ENCODE results near the gene RNLS. TPM values are rescaled to one million over a fixed set of nuclear protein-coding genes. Genes with fewer than 3 reads are reported as not detected.

Gene RNLS
- total RNA-seq, 2 experiments from 2014 or later: 0.95 to 2.7 TPM

DNA sequence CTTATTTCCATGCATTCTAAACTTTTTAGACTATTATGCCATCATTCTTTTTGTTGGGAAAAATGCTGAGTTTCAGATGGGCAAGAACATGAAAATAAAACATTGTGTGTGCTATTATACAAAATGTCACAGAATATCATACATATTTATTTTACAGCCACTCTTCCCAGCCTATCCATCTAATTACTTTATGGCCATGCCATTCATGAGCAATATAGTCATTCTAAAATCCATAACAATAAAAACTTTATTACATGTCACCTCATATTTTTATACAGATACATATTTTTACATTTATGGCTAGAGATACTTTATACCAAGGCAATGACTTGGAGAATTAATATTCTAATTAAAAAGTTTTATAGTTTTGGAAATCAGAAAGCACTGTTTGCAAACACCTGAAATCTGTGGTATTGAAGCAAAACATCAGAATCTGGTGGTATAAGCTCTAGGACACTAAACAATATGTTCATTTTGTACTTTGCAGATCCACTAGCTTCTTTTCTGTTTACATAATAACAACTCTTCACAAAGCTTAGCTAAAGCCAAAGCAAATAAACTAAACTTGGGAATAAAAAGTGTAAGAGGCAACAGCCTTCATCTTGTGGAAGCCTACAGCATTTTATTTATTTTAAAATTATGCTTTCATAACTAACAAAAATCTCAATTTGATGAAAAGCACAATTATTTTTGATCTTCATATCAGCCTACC lies 210.1 kb downstream of the RNLS start:
- DNase-seq (no peak), ATAC-seq (ENCODE audit: poor library complexity) (no peak)
- no peak overlapping the region for H3K4me3 ChIP-seq (ENCODE audit: low read length)
- H3K4me1 Mint-ChIP-seq (ENCODE audit: low read depth): peaks cover 13% of the 10 kb centered on the region
- no peaks in the 10 kb centered on the region for H3K27me3 ChIP-seq (ENCODE audit: control insufficient read depth in 1 of 2, insufficient read depth in 2 of 2, low read length in 2 of 2)
- H3K9me3 Mint-ChIP-seq: peaks cover 2% of the 10 kb centered on the region
- TF ChIP-seq, protein P1, sequence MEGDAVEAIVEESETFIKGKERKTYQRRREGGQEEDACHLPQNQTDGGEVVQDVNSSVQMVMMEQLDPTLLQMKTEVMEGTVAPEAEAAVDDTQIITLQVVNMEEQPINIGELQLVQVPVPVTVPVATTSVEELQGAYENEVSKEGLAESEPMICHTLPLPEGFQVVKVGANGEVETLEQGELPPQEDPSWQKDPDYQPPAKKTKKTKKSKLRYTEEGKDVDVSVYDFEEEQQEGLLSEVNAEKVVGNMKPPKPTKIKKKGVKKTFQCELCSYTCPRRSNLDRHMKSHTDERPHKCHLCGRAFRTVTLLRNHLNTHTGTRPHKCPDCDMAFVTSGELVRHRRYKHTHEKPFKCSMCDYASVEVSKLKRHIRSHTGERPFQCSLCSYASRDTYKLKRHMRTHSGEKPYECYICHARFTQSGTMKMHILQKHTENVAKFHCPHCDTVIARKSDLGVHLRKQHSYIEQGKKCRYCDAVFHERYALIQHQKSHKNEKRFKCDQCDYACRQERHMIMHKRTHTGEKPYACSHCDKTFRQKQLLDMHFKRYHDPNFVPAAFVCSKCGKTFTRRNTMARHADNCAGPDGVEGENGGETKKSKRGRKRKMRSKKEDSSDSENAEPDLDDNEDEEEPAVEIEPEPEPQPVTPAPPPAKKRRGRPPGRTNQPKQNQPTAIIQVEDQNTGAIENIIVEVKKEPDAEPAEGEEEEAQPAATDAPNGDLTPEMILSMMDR (IDR thresholded peaks at IDR 0.05): no peak
- no peaks in the 10 kb centered on the region for H3K36me3 ChIP-seq (ENCODE audit: insufficient read depth, low read length)
- H3K36me3 Mint-ChIP-seq (ENCODE audit: low read depth): no peaks in the 10 kb centered on the region
- H3K9me3 ChIP-seq (ENCODE audit: control insufficient read depth in 1 of 2, insufficient read depth in 1 of 2, low read length in 2 of 2): no peaks in the 10 kb centered on the region
- no peaks in the 10 kb centered on the region for H3K27me3 Mint-ChIP-seq
- CTCF ChIA-PET: no interaction called here
- H3K27ac ChIP-seq (ENCODE audit: low read depth in 1 of 2, low read length in 2 of 2): no peak overlapping the region
- intact Hi-C loops (cut with DNase I, micrococcal nuclease): no loop called here
- H3K27ac Mint-ChIP-seq: no peak overlapping the region
- no peak overlapping the region for H3K4me3 Mint-ChIP-seq
- POLR2A ChIA-PET: interaction anchor here (0.7 kb wide), 1 partner anchor 282 kb away, joined by 3 read pairs; no protein-coding TSS in a partner anchor
- H3K4me1 ChIP-seq (ENCODE audit: insufficient read depth, low read length): no peaks in the 10 kb centered on the region

DNA sequence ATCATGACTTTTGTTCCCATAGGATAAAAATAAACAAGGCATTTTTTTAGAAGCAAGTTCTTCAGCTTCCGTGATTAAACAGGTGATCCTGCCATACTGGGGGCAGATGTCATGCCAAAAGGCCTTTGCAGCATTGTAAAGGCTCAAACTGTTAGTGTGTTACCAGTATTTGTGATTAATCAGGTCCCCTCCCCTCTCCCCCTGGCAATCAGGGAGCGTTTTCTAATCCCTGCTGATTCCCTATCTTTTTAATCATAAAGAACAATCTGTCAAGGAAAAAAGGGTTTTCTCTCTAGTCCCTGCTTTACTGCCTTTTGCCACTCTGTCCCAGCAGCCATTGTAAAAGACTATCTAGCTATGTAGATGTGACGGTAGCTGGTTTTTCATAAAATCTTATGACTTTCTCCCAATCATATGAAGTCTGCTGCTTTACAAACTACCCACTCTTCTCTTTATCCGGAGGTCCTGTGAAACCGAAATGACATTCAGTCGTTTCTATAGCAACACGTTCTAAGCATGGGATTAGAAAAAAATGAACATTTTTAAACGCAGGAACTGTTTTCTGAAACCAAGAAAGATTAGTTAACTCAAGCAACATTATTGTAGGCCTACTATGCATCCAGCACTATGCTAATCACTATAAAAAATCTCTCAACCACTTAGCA lies 210.9 kb downstream of the RNLS start:
- Mint-ChIP-seq H3K27me3 (no peaks in the 10 kb centered on the region), H3K4me1 (ENCODE audit: low read depth) (peaks cover 13% of the 10 kb centered on the region), H3K36me3 (ENCODE audit: low read depth) (no peaks in the 10 kb centered on the region), H3K4me3 (no peak overlapping the region), H3K27ac (no peak overlapping the region), H3K9me3 (peaks cover 4% of the 10 kb centered on the region)
- Histone ChIP-seq H3K9me3 (ENCODE audit: control insufficient read depth in 1 of 2, insufficient read depth in 1 of 2, low read length in 2 of 2) (no peaks in the 10 kb centered on the region), H3K4me3 (ENCODE audit: low read length) (no peak overlapping the region), H3K36me3 (ENCODE audit: insufficient read depth, low read length) (no peaks in the 10 kb centered on the region), H3K27ac (ENCODE audit: low read depth in 1 of 2, low read length in 2 of 2) (no peak overlapping the region), H3K4me1 (ENCODE audit: insufficient read depth, low read length) (no peaks in the 10 kb centered on the region), H3K27me3 (ENCODE audit: control insufficient read depth in 1 of 2, insufficient read depth in 2 of 2, low read length in 2 of 2) (no peaks in the 10 kb centered on the region)
- ChIA-PET POLR2A (no interaction called here), CTCF (interaction anchor here (0.9 kb wide), 1 partner anchor 105 kb away, joined by 3 read pairs; no protein-coding TSS in a partner anchor)
- intact Hi-C loops (cut with DNase I, micrococcal nuclease): no loop called here
- TF ChIP-seq, protein P1 (IDR thresholded peaks at IDR 0.05): no peak
- DNase-seq: no peak
- ATAC-seq (ENCODE audit: poor library complexity): no peak

DNA sequence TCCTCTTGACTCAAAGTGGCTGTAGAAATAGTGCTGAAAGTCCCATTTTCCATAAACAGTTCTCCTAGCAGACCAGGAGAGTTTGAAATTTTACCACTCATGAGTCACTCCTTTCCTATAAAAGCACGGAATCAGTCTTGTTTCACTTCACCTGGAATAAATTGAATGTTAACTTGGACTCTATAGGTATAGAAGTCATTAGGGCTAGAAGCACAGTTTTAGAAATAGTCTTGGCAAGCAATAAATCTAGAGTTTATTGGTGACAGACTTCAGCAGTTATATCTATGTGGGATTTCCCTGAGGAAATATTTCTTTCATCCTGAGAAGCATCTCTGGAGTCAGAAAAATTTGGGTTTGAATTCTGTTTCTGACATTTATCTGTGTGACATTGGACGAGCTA lies 212.4 kb downstream of the RNLS start:
- Histone ChIP-seq H3K9me3 (ENCODE audit: control insufficient read depth in 1 of 2, insufficient read depth in 1 of 2, low read length in 2 of 2) (no peaks in the 10 kb centered on the region), H3K4me1 (ENCODE audit: insufficient read depth, low read length) (no peaks in the 10 kb centered on the region), H3K36me3 (ENCODE audit: insufficient read depth, low read length) (no peaks in the 10 kb centered on the region), H3K27me3 (ENCODE audit: control insufficient read depth in 1 of 2, insufficient read depth in 2 of 2, low read length in 2 of 2) (no peaks in the 10 kb centered on the region), H3K4me3 (ENCODE audit: low read length) (no peak overlapping the region), H3K27ac (ENCODE audit: low read depth in 1 of 2, low read length in 2 of 2) (no peak overlapping the region)
- intact Hi-C loops (cut with DNase I, micrococcal nuclease): no loop called here
- Mint-ChIP-seq H3K36me3 (ENCODE audit: low read depth) (no peaks in the 10 kb centered on the region), H3K27me3 (no peaks in the 10 kb centered on the region), H3K4me1 (ENCODE audit: low read depth) (peaks cover 13% of the 10 kb centered on the region), H3K27ac (no peak overlapping the region), H3K4me3 (no peak overlapping the region), H3K9me3 (peaks cover 4% of the 10 kb centered on the region)
- CTCF ChIA-PET: no interaction called here
- POLR2A ChIA-PET: interaction anchor here (0.6 kb wide), 1 partner anchor 34 kb away, joined by 3 read pairs; no protein-coding TSS in a partner anchor
- DNase-seq (no peak), ATAC-seq (ENCODE audit: poor library complexity) (no peak)
- TF ChIP-seq, protein P1 (IDR thresholded peaks at IDR 0.05): no peak

Data from CD4-positive, alpha-beta T cell (primary cell).